ENCODE measurements around the gene CECR2. TPM values are rescaled to one million over a fixed set of nuclear protein-coding genes. Genes with fewer than 3 reads are reported as not detected.

The CECR2 gene
- total and polyA plus RNA-seq, 7 donors: 1.7 to 24.1 (median 19.6) TPM

DNA sequence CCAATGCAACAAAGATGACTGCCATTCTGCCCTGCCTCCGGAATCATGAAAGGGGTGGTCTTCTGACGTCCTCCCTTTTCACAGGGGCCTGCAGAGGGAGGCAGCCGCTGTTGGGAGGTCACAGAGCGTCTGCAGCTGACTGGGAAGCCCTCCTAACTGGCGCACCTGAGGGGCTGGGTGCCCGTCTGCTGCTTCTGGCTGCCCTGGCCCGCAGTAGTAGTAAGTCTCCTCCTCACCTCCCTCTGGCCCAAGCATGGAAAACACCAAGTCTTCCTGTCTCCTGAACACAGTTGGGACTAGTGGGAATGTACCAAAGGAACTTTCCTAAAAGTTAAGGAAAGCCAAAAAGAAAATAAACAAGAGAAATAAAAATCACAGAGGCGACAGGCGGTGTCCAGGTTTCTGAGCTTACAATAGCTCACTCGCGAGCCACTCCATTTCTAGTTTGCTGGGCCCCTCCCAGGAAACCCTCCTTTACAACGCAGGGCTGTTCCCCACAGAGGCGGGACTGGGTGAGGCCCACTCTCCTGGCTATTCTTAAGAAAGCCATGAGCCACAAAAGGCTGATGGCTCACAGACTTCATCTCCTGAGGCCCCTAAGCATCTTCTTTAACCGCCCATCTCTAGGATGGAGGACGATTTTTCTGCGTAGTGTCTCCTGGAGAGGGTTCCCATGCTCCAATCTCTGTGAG lies 37.0 kb upstream of the CECR2 start:
- intact Hi-C loops (cut with DNase I): no loop called here
- Histone ChIP-seq H3K9me3 (no peaks in the 10 kb centered on the region), H3K4me1 (no peaks in the 10 kb centered on the region), H3K27ac (no peak overlapping the region), H3K4me3 (no peak overlapping the region), H3K27me3 (ENCODE audit: insufficient read depth in 3 of 3, low read length in 2 of 3) (no peaks in the 10 kb centered on the region), H3K36me3 (ENCODE audit: insufficient read depth in 1 of 2, low read depth in 1 of 2) (no peaks in the 10 kb centered on the region)
- TF ChIP-seq, protein P1, sequence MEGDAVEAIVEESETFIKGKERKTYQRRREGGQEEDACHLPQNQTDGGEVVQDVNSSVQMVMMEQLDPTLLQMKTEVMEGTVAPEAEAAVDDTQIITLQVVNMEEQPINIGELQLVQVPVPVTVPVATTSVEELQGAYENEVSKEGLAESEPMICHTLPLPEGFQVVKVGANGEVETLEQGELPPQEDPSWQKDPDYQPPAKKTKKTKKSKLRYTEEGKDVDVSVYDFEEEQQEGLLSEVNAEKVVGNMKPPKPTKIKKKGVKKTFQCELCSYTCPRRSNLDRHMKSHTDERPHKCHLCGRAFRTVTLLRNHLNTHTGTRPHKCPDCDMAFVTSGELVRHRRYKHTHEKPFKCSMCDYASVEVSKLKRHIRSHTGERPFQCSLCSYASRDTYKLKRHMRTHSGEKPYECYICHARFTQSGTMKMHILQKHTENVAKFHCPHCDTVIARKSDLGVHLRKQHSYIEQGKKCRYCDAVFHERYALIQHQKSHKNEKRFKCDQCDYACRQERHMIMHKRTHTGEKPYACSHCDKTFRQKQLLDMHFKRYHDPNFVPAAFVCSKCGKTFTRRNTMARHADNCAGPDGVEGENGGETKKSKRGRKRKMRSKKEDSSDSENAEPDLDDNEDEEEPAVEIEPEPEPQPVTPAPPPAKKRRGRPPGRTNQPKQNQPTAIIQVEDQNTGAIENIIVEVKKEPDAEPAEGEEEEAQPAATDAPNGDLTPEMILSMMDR (IDR thresholded peaks at IDR 0.05): no peak
- 84 to 86% (median 85%) methylated on average over 16 of the region's 16 CpGs for WGBS, 3 donors
- ATAC-seq (no peak), DNase-seq (no peak)

DNA sequence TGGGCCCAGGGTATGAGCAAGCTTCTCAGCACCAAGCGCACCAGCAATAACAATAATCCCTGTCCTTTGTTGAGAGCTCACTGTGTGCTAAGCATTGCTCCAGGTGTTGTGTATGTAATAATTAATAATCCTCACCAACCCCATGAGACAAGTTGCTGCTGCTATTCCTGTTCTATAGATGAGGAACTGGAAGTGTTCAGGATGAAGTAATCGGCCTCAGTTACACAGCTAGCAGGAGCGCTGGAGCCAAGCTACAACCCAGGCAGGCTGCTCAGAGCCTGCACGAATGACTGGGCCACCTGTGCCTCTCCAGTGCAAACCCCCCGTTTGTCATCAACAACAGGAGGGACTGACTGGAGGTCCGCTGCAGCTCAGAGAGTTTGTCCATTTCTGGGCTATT lies 35.2 kb upstream of the CECR2 start:
- no peaks in the 10 kb centered on the region for H3K9me3 ChIP-seq
- WGBS, 3 donors: 73 to 84% (median 84%) methylated on average over 6 of the region's 6 CpGs
- intact Hi-C loops (cut with DNase I): no loop called here
- TF ChIP-seq, protein P1 (IDR thresholded peaks at IDR 0.05): no peak
- no peak overlapping the region for H3K4me3 ChIP-seq
- H3K36me3 ChIP-seq (ENCODE audit: insufficient read depth in 1 of 2, low read depth in 1 of 2): no peaks in the 10 kb centered on the region
- ATAC-seq: no peak
- H3K27me3 ChIP-seq (ENCODE audit: insufficient read depth in 3 of 3, low read length in 2 of 3): no peaks in the 10 kb centered on the region
- H3K4me1 ChIP-seq: peaks cover 8% of the 10 kb centered on the region
- DNase-seq: no peak
- H3K27ac ChIP-seq: no peak overlapping the region

DNA sequence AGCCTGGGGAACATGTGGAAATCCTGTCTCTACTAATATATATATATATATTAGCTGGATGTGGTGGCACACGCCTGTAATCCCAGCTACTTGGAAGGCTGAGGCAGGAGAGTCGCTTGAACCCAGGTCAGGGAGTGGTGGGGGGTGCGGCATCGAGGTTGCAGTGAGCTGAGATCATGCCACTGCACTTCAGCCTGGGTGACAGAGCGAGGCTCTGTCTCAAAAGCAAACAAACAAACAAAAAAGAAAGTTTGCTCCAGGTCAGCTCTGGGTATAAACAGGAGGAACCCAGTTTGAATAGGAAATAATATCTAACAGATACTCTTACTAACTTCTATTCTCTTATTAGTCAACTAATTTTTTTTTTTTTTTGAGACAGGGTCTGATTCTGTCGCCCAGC lies 34.3 kb upstream of the CECR2 start:
- H3K27me3 ChIP-seq (ENCODE audit: insufficient read depth in 3 of 3, low read length in 2 of 3): no peaks in the 10 kb centered on the region
- no peak overlapping the region for H3K27ac ChIP-seq
- 70 to 76% (median 71%) methylated on average over 6 of the region's 6 CpGs for WGBS, 3 donors
- H3K36me3 ChIP-seq (ENCODE audit: insufficient read depth in 1 of 2, low read depth in 1 of 2): no peaks in the 10 kb centered on the region
- H3K4me3 ChIP-seq: no peak overlapping the region
- DNase-seq (no peak), ATAC-seq (no peak)
- peaks cover 13% of the 10 kb centered on the region for H3K4me1 ChIP-seq
- intact Hi-C loops (cut with DNase I): no loop called here
- no peaks in the 10 kb centered on the region for H3K9me3 ChIP-seq
- TF ChIP-seq, protein P1 (IDR thresholded peaks at IDR 0.05): no peak

DNA sequence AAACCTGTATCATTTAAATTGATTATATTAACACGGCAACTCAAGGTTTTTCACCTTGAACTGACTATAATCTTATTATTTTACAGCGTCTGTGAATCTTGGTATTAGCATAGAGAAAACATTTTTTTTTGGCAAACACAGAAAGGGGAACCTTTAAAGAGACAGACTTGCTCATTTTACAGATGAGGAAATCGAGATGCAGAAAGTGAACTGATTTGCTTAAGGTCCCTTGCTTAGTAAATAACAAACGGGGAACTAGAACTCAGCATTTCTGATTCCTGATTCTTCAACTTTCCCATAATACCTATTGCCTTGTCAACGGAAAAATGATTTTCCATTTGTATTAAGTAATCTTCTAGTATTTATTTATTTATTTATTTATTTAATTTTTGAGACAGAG lies 33.2 kb upstream of the CECR2 start:
- H3K4me3 ChIP-seq: no peak overlapping the region
- ATAC-seq (no peak), DNase-seq (no peak)
- intact Hi-C loops (cut with DNase I): no loop called here
- TF ChIP-seq, protein P1 (IDR thresholded peaks at IDR 0.05): no peak
- H3K4me1 ChIP-seq: peaks cover 13% of the 10 kb centered on the region
- no peaks in the 10 kb centered on the region for H3K9me3 ChIP-seq
- 79 to 81% (median 81%) methylated on average over 5 of the region's 5 CpGs for WGBS, 3 donors
- H3K36me3 ChIP-seq (ENCODE audit: insufficient read depth in 1 of 2, low read depth in 1 of 2): no peaks in the 10 kb centered on the region
- no peak overlapping the region for H3K27ac ChIP-seq
- no peaks in the 10 kb centered on the region for H3K27me3 ChIP-seq (ENCODE audit: insufficient read depth in 3 of 3, low read length in 2 of 3)

DNA sequence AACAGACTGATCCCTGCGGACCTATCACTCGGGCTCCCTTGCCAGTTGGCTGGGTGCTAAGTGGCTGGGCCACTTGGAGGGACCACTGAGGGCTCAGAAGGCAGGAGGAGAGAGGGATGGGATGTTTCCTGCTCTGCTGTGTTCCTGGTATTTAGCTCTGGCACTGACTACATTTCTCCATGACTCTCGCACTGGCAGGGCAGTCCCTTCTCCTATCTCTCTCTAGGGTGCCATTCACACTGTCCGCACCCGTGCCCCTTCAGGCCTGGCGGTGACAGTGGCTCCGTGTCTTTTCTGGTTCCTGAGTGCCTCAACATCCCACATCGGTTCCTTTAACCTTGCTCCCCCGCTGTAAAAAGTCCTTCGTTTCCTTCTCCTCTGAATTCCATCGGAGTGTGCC lies 31.6 kb upstream of the CECR2 start:
- ATAC-seq (no peak), DNase-seq (no peak)
- H3K9me3 ChIP-seq: no peaks in the 10 kb centered on the region
- H3K4me1 ChIP-seq: peaks cover 13% of the 10 kb centered on the region
- WGBS, 3 donors: 42 to 59% (median 46%) methylated on average over 11 of the region's 11 CpGs
- intact Hi-C loops (cut with DNase I): no loop called here
- no peak overlapping the region for H3K27ac ChIP-seq
- no peaks in the 10 kb centered on the region for H3K36me3 ChIP-seq (ENCODE audit: insufficient read depth in 1 of 2, low read depth in 1 of 2)
- TF ChIP-seq, protein P1 (IDR thresholded peaks at IDR 0.05): no peak
- no peak overlapping the region for H3K4me3 ChIP-seq
- H3K27me3 ChIP-seq (ENCODE audit: insufficient read depth in 3 of 3, low read length in 2 of 3): no peaks in the 10 kb centered on the region
